Activated naive CD4-positive, alpha-beta T cell (primary cell): ENCODE results near the gene BACH2.
"Not testable (repeated sequence)": the region's sequence is repeated elsewhere in the genome, so short reads cannot be mapped to it uniquely, and the experiment has no call there.

Source experiments
- DNase-seq, 4 experiments: peaks; one replicate each; lab custom pipeline; 2025; lab: John Stamatoyannopoulos, UW

BACH2 gene

DNA sequence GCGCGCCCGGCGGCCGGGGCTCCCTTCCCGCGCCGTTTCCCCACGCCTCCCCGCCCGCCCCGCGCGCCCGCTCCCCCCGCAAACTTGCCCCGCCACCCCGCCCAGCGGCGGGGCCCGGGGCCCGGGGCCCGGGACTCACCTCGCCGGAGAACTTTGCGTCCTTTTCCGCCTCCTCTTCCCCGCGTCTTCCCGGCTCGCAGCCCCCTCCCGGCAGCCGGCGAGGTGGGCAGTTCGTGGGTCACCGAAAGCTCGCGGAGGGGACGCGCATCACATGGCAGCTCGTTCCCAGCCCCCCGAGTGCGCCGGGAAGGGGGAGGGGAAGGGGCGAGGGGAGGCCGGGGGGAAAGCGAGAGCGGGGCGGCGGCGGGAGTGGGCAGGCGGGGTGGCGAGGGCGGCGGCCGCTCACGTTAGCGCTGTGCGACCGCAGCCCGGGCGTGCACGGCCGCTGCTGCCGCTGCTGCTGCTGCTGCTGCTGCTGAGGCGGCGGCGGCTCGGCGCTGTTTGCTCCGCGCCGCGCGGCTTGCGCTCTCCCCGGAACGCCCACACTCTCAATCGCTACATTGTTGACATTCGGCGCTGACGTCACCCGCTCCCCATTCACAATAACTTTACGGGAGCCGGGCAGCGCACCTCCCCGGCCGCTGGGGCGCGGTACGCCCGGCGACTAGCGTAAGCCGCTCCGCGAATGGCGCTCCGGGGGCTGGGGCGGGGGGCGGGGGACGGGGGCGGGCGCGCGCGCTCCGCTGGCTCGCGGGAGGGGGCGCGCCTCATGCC lies at the start of gene BACH2:
TSS of gene BACH2 (minus strand) at position 503 of the 774 bp plus-strand sequence. CDS start 287,999 bp downstream, outside the sequence.
- peak; percentile 75 to 95 (median 88) for DNase-seq

DNA sequence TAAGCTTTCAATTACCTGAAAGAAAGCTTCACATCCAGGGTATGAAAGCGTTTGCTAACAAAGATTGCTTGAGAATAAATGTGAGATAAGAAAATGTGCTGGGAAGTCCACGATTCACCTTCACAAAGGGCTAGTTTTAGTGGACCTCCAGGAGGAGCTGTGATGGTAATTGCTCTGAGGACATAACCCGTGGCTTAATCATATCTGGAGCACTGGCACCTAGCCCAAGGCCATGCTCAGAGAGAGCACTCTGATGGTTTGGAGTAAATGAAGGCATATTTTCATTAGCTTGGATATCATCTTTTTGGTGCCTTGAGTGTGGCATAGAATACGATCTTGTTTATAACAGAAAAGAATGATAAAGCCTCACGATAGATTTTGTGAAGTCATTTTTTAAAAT lies 46.9 kb upstream of the BACH2 start:
- no peak for DNase-seq

DNA sequence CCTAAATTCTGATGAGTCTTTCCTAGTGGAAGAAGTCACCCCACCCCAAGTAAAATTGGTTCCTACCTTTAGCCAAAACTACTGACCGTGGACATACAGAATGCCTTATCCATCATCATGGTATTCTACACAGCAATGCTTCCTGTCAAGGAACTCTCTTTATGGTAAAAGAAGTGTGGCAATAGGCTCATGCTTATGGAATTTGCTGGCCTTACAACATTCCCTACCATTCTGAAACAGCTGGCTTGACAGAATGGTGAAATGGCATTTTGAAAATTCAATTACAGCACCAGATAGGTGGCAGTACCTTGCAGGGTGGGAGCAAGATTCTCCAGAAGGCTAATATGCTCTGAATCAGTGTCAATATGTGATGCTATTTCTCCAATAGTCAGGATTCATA lies 41.8 kb upstream of the BACH2 start:
- DNase-seq: no peak

DNA sequence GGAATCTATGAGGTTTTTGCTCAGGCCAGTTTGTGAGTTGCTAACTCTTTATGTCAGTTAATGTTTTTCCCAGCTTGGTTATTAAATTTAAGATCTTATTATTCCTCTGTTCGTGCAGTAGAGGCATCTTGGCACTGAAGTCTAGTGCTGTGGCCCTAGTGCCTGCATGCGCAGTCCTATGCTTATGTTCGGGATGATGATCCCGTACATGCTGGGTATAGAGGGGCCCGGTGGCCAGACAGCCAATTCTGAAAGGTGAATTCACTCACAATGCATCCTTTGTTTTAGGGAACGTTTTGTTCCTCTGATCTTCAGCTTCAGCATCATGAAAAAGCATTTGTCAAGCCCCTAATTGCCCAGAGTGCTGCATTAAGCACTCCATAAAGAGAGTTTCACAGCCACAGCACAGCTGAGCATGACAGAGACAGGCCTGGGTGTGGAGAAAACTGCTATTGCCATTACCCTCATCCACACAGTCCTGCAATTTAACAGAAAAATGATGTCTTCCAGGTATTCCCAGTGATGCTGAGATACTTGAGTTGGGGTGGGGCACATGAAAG lies 39.8 kb upstream of the BACH2 start:
- no peak for DNase-seq

DNA sequence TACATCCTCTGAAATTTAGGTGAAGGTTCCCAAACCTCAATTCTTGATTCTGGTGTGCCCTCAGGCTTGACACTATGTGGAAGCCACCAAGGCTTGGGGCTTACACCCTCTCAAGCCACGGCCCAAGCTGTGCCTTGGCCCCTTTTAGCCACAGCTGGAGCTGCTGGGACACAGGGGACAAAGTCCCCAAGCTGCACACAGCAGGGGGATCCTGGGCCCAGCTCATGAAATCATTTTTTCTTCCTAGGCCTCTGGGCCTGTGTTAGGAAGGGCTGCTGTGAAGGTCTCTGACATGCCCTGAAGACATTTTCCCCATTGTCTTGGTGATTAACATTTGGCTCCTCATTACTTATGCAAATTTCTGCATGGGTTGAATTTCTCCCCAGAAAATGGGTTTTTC lies 37.3 kb upstream of the BACH2 start:
- no peak for DNase-seq

DNA sequence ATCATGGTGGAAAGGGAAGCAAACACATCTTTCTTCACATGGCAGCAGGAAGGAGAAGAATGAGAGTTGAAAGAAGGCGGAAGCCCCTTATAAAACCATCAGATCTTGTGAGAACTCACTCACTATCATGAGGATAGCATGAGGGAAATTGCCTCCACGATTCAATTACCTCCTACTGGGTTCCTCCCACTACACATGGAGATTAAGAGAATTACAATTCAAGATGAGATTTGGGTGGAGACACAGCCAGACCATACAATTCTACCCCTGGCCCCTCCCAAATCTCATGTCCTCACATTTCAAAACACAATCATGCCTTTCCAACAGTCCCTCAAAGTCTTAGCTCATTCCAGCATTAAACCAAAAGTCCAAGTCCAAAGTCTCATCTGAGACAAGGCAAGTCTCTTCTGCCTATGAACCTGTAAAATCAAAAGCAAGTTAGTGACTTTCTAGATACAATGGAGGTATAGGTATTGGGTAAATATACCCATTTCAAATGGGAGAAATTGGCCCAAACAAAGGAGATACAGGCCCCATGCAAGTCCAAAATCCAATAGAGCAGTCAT lies 36.4 kb upstream of the BACH2 start:
- DNase-seq: not testable (repeated sequence)

DNA sequence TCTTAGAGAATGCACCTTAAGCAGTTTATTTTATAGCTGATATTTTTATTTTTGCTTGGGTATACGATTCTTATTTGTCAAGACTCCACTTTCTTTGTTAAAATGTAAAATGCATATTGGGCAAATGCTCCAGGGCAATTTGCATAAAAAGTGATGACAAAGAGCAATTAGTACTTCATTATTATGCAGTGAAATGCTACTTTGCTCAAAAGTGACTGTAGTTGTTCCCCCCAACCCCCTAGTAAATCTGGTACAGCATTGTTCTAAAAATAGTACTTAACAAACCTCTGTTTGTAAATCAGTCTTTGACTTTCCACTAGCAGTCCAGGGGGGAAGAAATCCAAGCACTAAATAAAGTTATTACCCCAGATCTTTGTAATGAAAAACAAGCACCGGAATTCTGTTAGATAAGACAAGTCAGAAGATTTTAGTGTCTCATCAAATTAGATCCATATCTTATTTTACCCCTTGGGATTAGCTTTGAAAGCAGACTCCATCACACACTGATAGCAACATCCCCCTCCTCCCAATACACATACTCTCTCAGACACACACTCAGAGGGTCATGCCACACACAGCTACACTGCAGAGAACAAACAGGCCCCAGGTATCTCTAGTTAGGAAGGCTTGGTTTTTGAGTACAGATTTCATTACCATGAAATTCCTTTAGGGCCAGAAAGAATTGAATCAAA lies 32.9 kb upstream of the BACH2 start:
- no peak for DNase-seq

DNA sequence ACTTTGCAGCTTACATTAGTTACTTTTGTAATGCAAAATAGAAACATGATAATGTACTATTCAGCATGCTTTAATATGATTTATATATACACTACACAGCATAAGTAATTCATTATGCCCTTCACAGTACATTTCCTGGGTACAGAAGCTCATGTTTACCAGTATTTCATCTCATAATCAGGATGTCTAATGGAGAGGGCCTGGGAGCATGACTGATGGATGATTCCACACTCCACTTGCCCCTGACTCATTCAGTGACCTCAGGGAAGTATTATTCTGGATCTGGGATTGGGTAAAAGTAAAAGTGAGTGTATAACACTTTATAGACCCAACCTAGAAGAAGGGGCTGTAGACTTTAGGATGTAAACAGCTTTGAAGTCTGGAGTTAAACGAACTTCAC lies 31.4 kb upstream of the BACH2 start:
- no peak for DNase-seq

DNA sequence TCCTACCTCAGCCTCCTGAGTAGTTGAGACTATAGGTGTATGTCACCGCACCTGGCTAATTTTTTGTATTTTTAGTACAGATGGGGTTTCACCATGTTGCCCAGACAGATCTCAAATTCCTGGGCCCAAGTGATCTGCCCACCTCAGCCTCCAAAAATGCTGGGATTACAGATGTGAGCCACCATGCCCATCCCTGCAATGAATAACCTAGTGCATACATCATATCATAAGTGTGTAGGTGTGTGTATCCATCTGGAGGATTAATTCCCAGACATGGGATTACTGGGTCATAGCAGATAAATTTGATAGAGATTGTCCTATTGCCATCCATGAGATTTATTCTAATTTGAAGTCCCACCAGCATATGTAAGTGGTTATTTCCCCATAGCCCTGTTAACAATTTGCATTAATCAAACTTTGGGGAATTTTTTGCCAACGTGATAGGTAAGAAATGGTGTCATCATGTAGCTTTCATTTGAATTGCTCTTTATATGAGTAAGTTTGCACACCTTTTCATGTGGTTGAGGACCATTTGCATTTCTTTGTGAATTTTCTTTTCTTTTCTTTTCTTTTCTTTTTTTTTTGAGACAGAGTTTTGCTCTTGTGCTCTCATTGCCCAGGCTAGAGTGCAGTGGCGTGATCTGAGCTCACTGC lies 29.9 kb upstream of the BACH2 start:
- DNase-seq: no peak

DNA sequence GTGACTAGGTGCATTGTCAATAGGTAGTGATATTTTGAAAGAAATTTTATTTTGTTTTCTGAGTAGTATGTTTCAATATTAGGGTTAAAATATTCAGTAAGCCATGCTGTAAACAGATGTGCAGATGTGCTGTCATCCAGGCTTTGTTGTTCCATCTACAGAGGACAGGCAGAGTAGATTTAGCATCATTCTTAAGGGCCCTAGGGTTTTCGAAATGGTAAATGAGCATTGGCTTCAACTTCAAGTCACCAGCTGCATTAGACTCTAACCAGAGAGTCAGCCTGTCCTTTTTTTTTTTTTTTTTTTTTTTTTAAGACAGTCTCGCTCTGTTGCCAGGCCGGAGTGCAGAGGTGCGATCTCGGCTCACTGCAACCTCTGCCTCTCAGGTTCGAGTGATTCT lies 27.1 kb upstream of the BACH2 start:
- DNase-seq: no peak

DNA sequence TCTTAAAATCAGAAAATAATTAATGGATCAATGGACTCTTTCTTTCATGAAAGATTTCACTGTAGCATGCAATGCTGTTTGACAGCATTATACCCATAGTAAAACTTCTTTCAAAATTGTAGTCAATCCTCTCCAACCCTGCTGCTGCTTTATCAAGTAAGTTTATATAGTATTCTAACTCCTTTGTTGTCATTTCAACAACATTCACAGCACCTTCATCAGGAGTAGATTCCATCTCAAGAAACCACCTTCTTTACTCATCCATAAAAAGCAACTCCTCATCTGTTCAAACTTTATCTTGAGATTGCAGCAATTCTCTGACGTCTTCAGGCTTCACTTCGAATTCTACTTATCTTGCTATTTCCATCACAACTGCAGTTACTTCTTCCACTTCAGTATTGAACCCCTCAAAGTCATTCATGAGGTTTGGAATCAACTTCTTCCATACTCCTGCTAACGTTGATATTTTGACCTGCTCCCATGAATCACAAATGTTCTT lies 26.4 kb upstream of the BACH2 start:
- DNase-seq: no peak

DNA sequence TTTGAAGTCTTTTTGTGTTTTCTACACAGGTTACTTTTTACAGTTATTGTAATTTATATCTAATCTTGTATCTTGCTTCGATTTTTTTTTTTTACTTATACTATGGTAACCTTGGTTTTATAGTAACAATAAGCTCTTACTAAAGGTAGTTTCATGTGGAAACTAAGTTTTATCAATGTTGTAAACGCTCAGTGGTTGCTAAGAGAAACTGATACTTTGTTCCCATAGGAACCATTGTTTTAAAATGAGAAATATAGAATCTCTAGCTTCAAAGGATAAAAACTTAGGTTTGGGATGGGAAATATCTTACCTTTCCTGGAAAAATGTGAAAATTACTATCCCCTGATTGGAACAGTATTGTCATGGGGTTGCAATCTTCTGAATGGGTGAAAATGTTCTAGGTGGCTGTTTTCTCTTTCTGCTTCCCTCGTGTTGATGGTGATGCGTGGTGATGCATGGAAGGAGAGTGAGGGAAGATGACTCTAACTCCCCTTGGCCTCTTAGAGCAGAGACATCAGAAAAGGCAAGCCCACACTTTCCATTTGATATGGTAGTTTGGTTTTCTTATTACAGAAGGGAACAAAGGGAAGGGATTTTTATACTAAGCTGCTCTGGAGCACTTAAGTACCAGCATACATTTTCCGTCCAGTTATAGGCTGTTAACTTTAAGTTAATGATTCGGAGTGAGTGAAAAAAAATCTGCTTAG lies 23.5 kb upstream of the BACH2 start:
- no peak for DNase-seq

DNA sequence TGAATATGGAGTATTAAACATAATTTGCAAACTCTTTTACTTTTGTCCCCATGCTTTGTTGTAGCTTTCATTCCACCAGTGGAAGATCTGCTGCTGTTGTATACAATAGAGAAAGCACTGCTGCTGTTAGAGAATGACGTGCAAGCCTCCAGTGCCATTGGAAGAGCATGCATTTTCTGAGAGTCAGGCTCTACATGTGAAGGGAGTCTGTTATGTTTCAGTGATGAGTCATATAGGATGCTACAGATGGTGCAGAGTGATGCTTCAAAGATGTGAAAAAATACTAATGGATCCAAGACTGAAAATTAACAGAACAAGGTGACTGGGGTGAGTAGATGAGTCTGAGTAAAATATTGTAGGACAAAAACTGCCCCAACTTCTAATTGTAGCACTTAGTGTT lies 22.4 kb upstream of the BACH2 start:
- no peak for DNase-seq

DNA sequence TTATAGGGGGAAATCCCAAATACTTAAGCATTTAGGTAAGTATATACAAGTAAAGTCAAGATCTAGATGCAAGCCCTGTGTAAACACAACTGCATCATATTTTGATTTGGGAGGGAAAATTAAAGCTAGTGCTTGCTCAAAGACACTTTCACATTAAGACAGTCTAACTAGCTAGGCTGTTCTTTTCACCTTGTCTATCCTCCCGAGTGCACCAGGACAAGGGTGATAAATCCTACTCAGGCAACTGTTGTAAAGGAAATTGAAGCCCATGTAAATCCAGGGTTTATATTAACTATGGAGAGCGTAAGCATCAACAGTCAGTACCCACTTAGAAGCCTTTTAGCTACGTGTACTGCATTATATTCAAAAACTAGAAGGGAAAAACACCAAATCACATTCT lies 19.3 kb upstream of the BACH2 start:
- no peak for DNase-seq

DNA sequence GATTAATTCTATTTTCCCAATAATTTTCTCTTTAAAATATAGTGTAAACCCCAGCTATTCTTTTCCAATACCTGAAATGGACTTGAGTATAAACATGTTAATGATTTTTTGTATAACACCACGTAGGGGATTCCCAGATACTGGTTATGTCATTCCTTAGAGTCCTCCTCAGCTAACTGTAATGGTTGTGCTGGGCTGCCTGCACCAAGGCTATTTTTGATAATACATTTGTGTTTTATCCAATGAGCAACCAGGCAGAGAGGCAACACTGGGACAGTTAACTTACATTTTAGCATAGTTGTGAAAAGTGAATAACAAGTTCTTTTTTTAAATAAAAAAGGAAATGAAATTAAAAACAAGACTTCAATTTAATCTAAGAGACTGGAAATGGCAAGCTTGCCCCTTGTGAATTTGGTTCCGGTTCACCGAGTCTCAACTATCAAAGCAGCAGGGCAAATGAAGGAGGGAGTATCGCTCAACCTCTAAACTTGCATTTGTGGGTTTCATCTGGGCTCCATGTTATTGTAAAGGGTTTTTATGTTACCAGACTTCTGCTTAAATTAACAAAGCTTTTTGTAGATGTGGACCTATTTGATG lies 18.8 kb upstream of the BACH2 start:
- DNase-seq: no peak

DNA sequence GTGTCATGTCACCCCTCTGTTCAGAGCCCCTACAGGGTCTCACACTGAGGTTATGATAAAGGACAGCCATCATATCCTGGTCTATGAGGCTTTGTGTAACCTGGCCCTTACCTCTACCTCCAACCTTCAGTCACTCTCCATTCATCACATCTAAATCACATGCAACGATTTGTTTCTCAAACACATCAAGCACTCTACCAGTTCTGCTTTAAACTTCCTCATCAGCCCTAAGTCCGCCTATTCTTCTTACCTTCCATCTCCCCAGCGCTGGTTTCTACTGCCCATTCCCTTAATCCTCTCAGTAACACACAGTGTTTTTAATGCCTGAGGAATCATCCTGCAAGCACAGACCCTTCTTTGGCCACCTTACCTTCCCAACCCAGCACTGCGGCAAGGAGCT lies 17.9 kb upstream of the BACH2 start:
- no peak for DNase-seq

DNA sequence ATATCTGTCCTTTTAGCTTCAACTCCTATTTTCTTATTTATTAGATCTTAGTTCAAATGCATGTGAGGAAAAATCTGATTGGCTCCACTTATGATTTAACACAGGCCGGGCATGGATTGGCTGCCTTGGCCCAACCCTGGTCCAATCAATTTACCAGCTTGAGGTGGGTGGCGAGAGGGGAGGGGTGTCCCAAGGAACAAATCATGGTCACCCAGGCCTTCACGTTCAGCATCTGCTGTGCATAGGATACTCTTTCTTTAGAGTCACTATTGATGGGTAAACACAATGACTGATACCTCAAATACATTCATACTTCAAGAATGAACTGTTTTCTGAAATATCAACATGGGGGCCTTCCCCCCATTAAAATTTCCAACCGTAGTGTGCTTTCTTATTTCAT lies 14.9 kb upstream of the BACH2 start:
- DNase-seq: no peak

DNA sequence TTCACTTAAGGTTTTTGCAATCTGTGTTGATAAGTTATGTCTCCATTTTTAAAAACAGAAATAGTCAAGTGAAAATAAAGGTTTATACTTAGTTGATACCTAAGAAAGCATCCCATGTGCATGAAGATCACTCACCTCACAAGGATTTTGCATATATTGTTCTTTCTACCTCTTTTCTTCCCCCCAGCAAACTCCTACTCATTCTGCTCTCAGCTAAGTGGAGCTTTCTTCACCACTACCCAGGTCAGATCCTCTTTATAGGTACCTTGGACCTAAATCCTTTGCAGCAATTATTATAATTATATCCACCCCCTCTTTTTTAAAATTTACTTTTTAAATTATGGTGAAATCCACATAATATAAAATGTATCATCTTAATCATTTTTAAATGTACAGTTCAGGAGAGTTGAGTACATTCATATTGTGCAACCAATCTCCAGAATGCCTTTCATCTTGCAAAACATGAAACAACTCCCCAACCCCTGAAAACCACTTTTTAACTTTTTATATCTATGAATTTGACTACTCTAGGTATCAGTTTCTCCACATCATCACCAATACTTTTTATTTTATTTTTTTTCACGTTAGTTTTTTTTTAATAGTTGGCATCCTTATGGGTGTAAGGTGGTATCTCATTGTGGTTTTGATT lies 9.3 kb upstream of the BACH2 start:
- no peak for DNase-seq

DNA sequence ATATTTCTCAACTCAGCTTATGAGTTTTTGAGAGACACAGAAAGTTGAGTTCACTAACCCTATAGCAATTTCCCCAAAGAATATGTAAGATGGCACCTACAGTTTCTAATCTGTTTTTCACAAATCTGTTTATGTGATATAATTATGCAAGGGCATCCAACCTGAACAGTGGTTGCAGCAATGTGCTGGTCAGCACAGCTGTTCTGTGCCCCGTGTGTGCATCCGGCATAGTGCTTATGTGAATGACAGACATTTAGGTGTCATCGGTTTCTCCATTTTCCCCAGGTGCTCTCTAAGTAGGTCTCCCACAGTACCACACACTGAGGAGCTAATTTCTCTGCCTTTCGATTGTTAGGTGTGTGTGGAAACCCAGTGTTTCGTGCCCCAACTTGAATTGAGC lies 7.7 kb upstream of the BACH2 start:
- no peak for DNase-seq

DNA sequence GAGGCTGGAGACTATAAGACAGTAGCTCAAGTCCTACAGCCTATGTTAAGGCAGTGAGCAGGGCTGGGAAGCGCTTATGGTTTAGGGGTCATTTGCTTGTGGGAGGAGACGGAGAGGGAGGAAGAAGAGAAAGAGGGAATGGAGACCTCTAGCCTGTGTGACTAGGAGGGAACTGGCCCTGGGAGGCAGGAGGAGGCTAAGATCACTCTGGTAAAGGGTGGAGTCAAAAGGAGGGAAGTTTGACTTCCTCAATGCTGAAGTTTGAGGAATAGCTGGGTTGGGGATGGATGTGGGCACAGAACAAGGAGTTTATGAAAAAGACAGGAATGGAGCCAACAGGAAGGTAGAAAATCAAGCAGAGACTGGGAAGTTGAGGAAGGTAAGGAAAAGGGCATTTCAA lies 6.4 kb upstream of the BACH2 start:
- no peak for DNase-seq

DNA sequence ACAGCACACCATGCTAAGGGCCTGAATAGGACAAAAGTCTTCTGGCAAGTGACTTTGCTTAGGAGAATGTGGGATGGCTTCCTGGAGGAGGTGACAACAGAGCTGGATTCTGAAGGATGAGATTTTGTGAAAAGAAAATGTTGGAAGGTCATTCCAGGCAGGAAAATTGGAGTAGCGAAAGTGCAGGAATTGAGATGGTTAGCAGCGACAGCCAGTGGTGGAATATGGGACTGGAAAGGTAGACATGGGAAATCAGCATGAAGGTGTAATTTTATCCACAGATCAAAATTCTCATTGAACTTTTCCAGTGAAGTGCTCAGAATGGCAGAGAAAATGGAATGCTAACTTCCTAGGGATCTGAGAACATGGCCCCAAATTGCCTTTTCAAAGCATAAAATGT lies 5.7 kb upstream of the BACH2 start:
- DNase-seq: no peak
